Uterine smooth muscle cell (primary cell): ENCODE measurements around the gene DHRS3. TPM values are rescaled to one million over a fixed set of nuclear protein-coding genes. Genes with fewer than 3 reads are reported as not detected.

Experiments
- total RNA-seq: library from RNA; depleted of rRNA; stranded (reverse); fragments of >200 nt; gene quantifications from 2 replicates; pipeline ENCODE4 v1.2.3, GENCODE V29; 2014

Gene DHRS3
- total RNA-seq = 94.1 and 147 TPM in 2 replicates

GRCh38 chr1:12617901-12618660 lies at the start of gene DHRS3:
Gene DHRS3, minus strand, starts transcription at chr1:12618210. Its CDS starts 862 bp downstream, at chr1:12617348.

GRCh38 chr1:12643785-12644184 lies 25.8 kb upstream of the DHRS3 start, which contains the start of gene AADACL4:
Gene AADACL4, plus strand, starts transcription at chr1:12644085. Its CDS starts 462 bp downstream, at chr1:12644547.

Other genes starting within 250 kb of the DHRS3 start
- gene AADACL4, start 25.9 kb upstream of the DHRS3 start, total RNA-seq = under 0.01 TPM in 1 of 2 replicates, not detected in the other
- gene AADACL3, start 97.9 kb upstream of the DHRS3 start, total RNA-seq = not detected in 2 replicates
- 0.12 TPM in 1 of 2 replicates, not detected in the other for gene CFAP107, start 128.0 kb upstream of the DHRS3 start, total RNA-seq
- not detected in 2 replicates for gene PRAMEF12, start 155.5 kb upstream of the DHRS3 start, total RNA-seq
- not detected in 2 replicates for gene PRAMEF1, start 173.2 kb upstream of the DHRS3 start, total RNA-seq
- not detected in 2 replicates for gene PRAMEF11, start 213.2 kb upstream of the DHRS3 start, total RNA-seq
- gene HNRNPCL1, start 230.5 kb upstream of the DHRS3 start, total RNA-seq = not detected in 2 replicates
- not detected in 2 replicates for gene PRAMEF2, start 238.9 kb upstream of the DHRS3 start, total RNA-seq